ENCODE measurements around the gene PRSS23.
A peak's percentile ranks its signal among the peaks of the same experiment; 100 is the strongest.
"Not testable (repeated sequence)": the region's sequence is repeated elsewhere in the genome, so short reads cannot be mapped to it uniquely, and the experiment has no call there.

The PRSS23 gene

GRCh38 chr11:86816251-86816726, 15.9 kb downstream of the PRSS23 start:
- no peak for DNase-seq

- peak; percentile 72 for DNase-seq
Observed at GRCh38 chr11:86818462-86819192, 18.3 kb downstream of the PRSS23 start.

- not testable (repeated sequence) for DNase-seq
Observed at GRCh38 chr11:86824139-86824538, 23.8 kb downstream of the PRSS23 start.

- not testable (repeated sequence) for DNase-seq
Observed at GRCh38 chr11:86834376-86834775, 34.0 kb downstream of the PRSS23 start.

- not testable (repeated sequence) for DNase-seq
Observed at GRCh38 chr11:86844762-86845508, 44.6 kb downstream of the PRSS23 start.

- DNase-seq = no peak
Observed at GRCh38 chr11:86848132-86848531, 47.8 kb downstream of the PRSS23 start.

- DNase-seq = no peak
Observed at GRCh38 chr11:86849679-86850078, 49.3 kb downstream of the PRSS23 start.
